Right lobe of liver (tissue), 4 donors: ENCODE data around the gene RAB28.

Experiments used
- POLR2A ChIP-seq: fragments of 450-650 bp; IDR thresholded peaks from one replicate; pipeline ENCODE4 v1.6.1; 2017; ENCODE audit warnings: antibody characterized with exemption, mild to moderate bottlenecking
- TF ChIP-seq, protein P1 (sequence below), 4 donors: fragments of 200-600 bp in 3 of 4; fragments of 450-650 bp in 1 of 4; IDR thresholded peaks; one replicate each; pipeline versions ENCODE4 v1.5.1 to v1.8.0; 2016 to 2022; ENCODE audit warnings: antibody characterized with exemption in 4 of 4, mild to moderate bottlenecking in 2 of 4
- donor health status: DM: no; HTN: no; CAD: no.
- donor health status: DM: no; HTN: no; CAD: no.
- donor health status: DM: no; HTN: yes; CAD: no.

DNA sequence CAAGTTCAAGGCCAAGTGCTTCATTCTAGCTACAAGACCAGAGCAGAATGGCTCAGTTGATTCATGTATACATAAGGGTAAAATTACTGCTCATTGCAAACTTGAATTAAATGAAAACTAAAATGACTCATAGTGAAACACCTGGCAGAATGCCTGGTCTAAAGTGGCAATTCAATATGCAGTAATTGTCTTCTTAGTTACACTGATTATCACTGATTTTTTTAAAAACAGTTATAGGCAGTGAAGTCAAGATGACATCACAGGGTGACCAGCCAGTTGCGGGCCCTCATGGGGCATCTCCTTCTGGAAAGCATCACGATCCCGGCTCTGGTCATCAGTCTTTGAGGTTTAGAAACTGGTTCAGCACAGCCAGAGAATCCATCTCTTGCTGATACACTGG, 154.2 kb downstream of the RAB28 start:
- TF ChIP-seq, protein P1, sequence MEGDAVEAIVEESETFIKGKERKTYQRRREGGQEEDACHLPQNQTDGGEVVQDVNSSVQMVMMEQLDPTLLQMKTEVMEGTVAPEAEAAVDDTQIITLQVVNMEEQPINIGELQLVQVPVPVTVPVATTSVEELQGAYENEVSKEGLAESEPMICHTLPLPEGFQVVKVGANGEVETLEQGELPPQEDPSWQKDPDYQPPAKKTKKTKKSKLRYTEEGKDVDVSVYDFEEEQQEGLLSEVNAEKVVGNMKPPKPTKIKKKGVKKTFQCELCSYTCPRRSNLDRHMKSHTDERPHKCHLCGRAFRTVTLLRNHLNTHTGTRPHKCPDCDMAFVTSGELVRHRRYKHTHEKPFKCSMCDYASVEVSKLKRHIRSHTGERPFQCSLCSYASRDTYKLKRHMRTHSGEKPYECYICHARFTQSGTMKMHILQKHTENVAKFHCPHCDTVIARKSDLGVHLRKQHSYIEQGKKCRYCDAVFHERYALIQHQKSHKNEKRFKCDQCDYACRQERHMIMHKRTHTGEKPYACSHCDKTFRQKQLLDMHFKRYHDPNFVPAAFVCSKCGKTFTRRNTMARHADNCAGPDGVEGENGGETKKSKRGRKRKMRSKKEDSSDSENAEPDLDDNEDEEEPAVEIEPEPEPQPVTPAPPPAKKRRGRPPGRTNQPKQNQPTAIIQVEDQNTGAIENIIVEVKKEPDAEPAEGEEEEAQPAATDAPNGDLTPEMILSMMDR (IDR thresholded peaks at IDR 0.05) = no peak
- no peak for TF ChIP-seq POLR2A
